Activated CD4-positive, alpha-beta T cell treated with anti-CD3 and anti-CD28 coated beads, Interleukin-2, amount 10 ng/mL, durations not matched to agents 7 days and 5 days (primary cell): ENCODE data around the gene TTC13. TPM values are rescaled to one million over a fixed set of nuclear protein-coding genes. Genes with fewer than 3 reads are reported as not detected.

Source experiments
- CTCF ChIA-PET: fragments of 350-600 bp; sonication (Branson Sonifier 250); formaldehyde crosslinking; loops from one replicate; lab custom pipeline; 2021; ENCODE audit warnings: antibody characterized with exemption; lab: Charles Lee
- POLR2A ChIA-PET: fragments of 350-600 bp; sonication (Branson Sonifier 250); formaldehyde crosslinking; loops from one replicate; lab custom pipeline; 2021; ENCODE audit warnings: antibody characterized with exemption; lab: Charles Lee
- DNase-seq: peaks from one replicate; pipeline ENCODE4 v3.0.0-alpha.2; 2020
- H3K27ac Mint-ChIP-seq: one replicate; pipeline ENCODE4 v1.8.0; 2021; ENCODE audit warnings: mild to moderate bottlenecking, moderate library complexity, mixed read lengths
- H3K27me3 Mint-ChIP-seq: one replicate; pipeline ENCODE4 v1.8.0; 2021; ENCODE audit warnings: mixed read lengths
- H3K36me3 Mint-ChIP-seq: one replicate; pipeline ENCODE4 v1.8.0; 2021; ENCODE audit warnings: low read depth, mixed read lengths
- H3K4me1 Mint-ChIP-seq: one replicate; pipeline ENCODE4 v1.8.0; 2021; ENCODE audit warnings: mixed read lengths
- H3K4me3 Mint-ChIP-seq: one replicate; pipeline ENCODE4 v1.8.0; 2021; ENCODE audit warnings: mild to moderate bottlenecking, moderate library complexity, mixed read lengths
- H3K9me3 Mint-ChIP-seq: one replicate; pipeline ENCODE4 v1.8.0; 2021; ENCODE audit warnings: mixed read lengths
- total RNA-seq, 2 experiments: library from RNA; stranded (reverse); gene quantifications; one replicate each; pipeline ENCODE4 v1.2.3, GENCODE V29; 2021

TTC13 gene
- total RNA-seq, 2 experiments from 2014 or later = 35.4 to 39.2 TPM

- Mint-ChIP-seq H3K36me3 (no peaks in the 10 kb centered on the region), H3K27ac (no peak overlapping the region), H3K27me3 (no peaks in the 10 kb centered on the region), H3K4me3 (no peak overlapping the region), H3K4me1 (peaks cover 9% of the 10 kb centered on the region), H3K9me3 (no peaks in the 10 kb centered on the region)
- DNase-seq = no peak
- ChIA-PET POLR2A (no interaction called here), CTCF (interaction anchor here (0.6 kb wide), 1 partner anchor 42 kb away, joined by 4 read pairs; no protein-coding TSS in a partner anchor)
Observed at GRCh38 chr1:230858918-230859729, 119.5 kb downstream of the TTC13 start.

GRCh38 chr1:230858236-230858820 lies 120.3 kb downstream of the TTC13 start:
- ChIA-PET CTCF (interaction anchor here (0.6 kb wide), 1 partner anchor 43 kb away, joined by 4 read pairs; no protein-coding TSS in a partner anchor), POLR2A (no interaction called here)
- no peaks in the 10 kb centered on the region for H3K9me3 Mint-ChIP-seq
- H3K27ac Mint-ChIP-seq = no peak overlapping the region
- no peaks in the 10 kb centered on the region for H3K27me3 Mint-ChIP-seq
- peaks cover 7% of the 10 kb centered on the region for H3K4me1 Mint-ChIP-seq
- no peaks in the 10 kb centered on the region for H3K36me3 Mint-ChIP-seq
- no peak overlapping the region for H3K4me3 Mint-ChIP-seq
- DNase-seq = no peak

DNA sequence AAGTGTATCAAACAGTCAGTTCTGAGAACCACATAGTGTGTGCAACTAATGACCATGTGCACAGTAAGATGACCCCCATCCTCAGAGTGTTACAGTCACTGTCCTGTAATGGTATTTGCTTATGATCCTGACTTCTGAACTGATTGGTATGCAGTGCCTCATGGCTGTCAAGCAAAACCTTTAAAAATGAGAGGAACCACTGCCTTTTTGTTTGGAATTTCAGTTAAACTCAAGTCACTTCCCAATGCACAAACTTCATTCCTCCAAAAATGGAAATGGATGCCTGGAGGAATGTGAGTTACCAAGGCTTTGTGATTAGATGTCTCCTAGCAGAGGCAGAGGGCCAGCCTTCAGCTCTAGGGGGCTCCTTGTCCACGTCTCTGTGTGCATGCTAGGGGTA lies 120.8 kb downstream of the TTC13 start:
- no peaks in the 10 kb centered on the region for H3K36me3 Mint-ChIP-seq
- ChIA-PET CTCF (no interaction called here), POLR2A (no interaction called here)
- no peak for DNase-seq
- H3K4me3 Mint-ChIP-seq = no peak overlapping the region
- H3K27me3 Mint-ChIP-seq = no peaks in the 10 kb centered on the region
- no peaks in the 10 kb centered on the region for H3K9me3 Mint-ChIP-seq
- no peak overlapping the region for H3K27ac Mint-ChIP-seq
- H3K4me1 Mint-ChIP-seq = peaks cover 2% of the 10 kb centered on the region

DNA sequence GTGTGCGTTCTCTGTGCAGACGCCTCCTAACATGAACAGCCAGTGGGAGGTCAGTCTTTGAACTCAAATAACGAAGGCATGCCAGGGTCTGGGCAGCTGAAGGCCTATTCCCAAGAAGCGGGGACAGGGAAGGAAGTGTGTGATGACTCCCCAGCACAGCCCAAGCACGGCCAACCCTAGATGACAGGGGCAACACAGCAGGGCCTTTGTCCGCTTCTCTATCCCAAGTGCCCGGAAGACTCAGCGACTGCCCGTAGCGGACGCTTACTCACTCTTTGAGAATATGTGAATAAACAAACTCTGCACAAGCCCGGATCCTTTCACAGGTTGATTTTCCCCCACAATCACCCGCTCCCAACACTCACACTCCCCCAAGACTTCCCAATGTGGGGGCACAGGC lies 121.6 kb downstream of the TTC13 start:
- Mint-ChIP-seq H3K36me3 (no peaks in the 10 kb centered on the region), H3K27ac (no peak overlapping the region)
- CTCF ChIA-PET = no interaction called here

More for the DNA sequence above, 121.6 kb downstream of the TTC13 start:
- Mint-ChIP-seq H3K27me3 (no peaks in the 10 kb centered on the region), H3K4me3 (no peak overlapping the region), H3K9me3 (no peaks in the 10 kb centered on the region), H3K4me1 (no peaks in the 10 kb centered on the region)
- DNase-seq = no peak
- POLR2A ChIA-PET = no interaction called here

Other genes starting within 250 kb of the TTC13 start
- gene CAPN9, start 231.5 kb downstream of the TTC13 start, total RNA-seq = not detected
- gene C1orf198, start 110.3 kb downstream of the TTC13 start, total RNA-seq = 1 to 10 TPM; 2.0 to 2.4 TPM
- gene ARV1, start 233 bp upstream of the TTC13 start, total RNA-seq = 10 to 100 TPM; 13.5 to 17.7 TPM
- gene FAM89A, start 61.4 kb upstream of the TTC13 start, total RNA-seq = 1 to 10 TPM; 5.0 to 5.5 TPM
- not detected for gene TRIM67, start 183.2 kb upstream of the TTC13 start, total RNA-seq